Gastrocnemius medialis (tissue), 4 donors: ENCODE measurements around the gene SSBP2.

Experiments used
- POLR2A ChIP-seq, 2 donors: fragments of 450-650 bp; IDR thresholded peaks; one replicate each; pipeline ENCODE4 v1.6.1; 2017; ENCODE audit warnings: antibody characterized with exemption in 2 of 2, mild to moderate bottlenecking in 2 of 2, moderate library complexity in 2 of 2
- TF ChIP-seq, protein P1 (sequence below), 5 experiments: fragments of 450-650 bp in 3 of 5; fragments of 200-600 bp in 2 of 5; sonication (generic) in 2 of 5; IDR thresholded peaks in 4 of 5; conservative IDR thresholded peaks in 1 of 5; 1 replicate in 4 of 5; 2 replicates in 1 of 5; pipeline ENCODE4 v1.5.1; 2016 to 2019; ENCODE audit warnings: antibody characterized with exemption in 5 of 5, mild to moderate bottlenecking in 3 of 5, moderate library complexity in 3 of 5

DNA sequence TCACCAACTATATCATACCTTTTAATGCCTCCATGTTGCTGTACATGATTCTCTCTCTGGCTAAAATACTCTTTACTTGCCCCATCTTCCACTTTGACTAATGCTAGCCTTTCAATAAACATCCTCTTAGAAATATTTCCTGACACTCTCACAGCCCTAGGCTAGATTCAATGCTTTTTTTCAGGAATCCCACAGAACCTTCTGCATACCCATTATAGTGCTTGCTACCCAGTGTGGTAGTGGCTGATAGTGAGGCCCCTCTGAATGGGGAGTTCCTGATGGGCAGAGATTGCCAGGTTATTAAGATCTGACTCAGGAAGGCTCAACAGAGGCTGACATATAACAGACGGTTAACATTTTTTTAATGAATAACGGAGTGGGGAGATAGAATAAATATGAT, 11.6 kb downstream of the SSBP2 start:
- TF ChIP-seq, protein P1, sequence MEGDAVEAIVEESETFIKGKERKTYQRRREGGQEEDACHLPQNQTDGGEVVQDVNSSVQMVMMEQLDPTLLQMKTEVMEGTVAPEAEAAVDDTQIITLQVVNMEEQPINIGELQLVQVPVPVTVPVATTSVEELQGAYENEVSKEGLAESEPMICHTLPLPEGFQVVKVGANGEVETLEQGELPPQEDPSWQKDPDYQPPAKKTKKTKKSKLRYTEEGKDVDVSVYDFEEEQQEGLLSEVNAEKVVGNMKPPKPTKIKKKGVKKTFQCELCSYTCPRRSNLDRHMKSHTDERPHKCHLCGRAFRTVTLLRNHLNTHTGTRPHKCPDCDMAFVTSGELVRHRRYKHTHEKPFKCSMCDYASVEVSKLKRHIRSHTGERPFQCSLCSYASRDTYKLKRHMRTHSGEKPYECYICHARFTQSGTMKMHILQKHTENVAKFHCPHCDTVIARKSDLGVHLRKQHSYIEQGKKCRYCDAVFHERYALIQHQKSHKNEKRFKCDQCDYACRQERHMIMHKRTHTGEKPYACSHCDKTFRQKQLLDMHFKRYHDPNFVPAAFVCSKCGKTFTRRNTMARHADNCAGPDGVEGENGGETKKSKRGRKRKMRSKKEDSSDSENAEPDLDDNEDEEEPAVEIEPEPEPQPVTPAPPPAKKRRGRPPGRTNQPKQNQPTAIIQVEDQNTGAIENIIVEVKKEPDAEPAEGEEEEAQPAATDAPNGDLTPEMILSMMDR (IDR thresholded peaks at IDR 0.05 in 4 of 5, conservative IDR thresholded peaks at IDR 0.05 in 1 of 5): no peak
- no peak for TF ChIP-seq POLR2A (IDR thresholded peaks at IDR 0.05)
